Peyer's patch (tissue), 4 donors: ENCODE data around the gene DPEP3. TPM values are rescaled to one million over a fixed set of nuclear protein-coding genes. Genes with fewer than 3 reads are reported as not detected.

Source experiments
- DNase-seq, 3 donors: peaks; one replicate each; pipeline ENCODE4 v3.0.0-alpha.2; 2017 to 2019
- H3K27ac ChIP-seq, 4 donors: fragments of 200-600 bp; sonication (generic); one replicate each; pipeline ENCODE4 v1.5.1; 2016 to 2019
- H3K27me3 ChIP-seq, 2 donors: fragments of 200-600 bp; sonication (generic); one replicate each; pipeline ENCODE4 v1.5.1; 2019
- H3K36me3 ChIP-seq, 3 donors: fragments of 200-600 bp; sonication (generic); one replicate each; pipeline ENCODE4 v1.5.1; 2016 to 2019
- H3K4me1 ChIP-seq, 4 donors: fragments of 200-600 bp; sonication (generic); one replicate each; pipeline ENCODE4 v1.5.1; 2016 to 2019
- H3K4me3 ChIP-seq, 4 donors: fragments of 200-600 bp; sonication (generic); 1 replicate in 3 of 4; 2 replicates in 1 of 4; pipeline ENCODE4 v1.5.1; 2016 to 2019; ENCODE audit warnings: mild to moderate bottlenecking in 1 of 4
- H3K9me3 ChIP-seq, 4 donors: fragments of 200-600 bp; sonication (generic); one replicate each; pipeline ENCODE4 v1.5.1; 2016 to 2019; ENCODE audit warnings: mild to moderate bottlenecking in 1 of 4
- CTCF ChIP-seq, 6 experiments: fragments of 450-650 bp in 4 of 6; fragments of 200-600 bp in 2 of 6; sonication (generic) in 1 of 6; IDR thresholded peaks; one replicate each; pipeline ENCODE4 v1.5.1; 2017 to 2019; ENCODE audit warnings: antibody characterized with exemption in 6 of 6, mild to moderate bottlenecking in 3 of 6, moderate library complexity in 1 of 6
- POLR2A ChIP-seq, 2 donors: fragments of 450-650 bp; IDR thresholded peaks; one replicate each; pipeline ENCODE4 v1.5.1; 2017; ENCODE audit warnings: antibody characterized with exemption in 2 of 2, mild to moderate bottlenecking in 2 of 2, moderate library complexity in 2 of 2
- total RNA-seq, 4 donors: library from RNA; depleted of rRNA; stranded (reverse); fragments of >200 nt; gene quantifications; one replicate each; pipeline ENCODE4 v1.1.0, GENCODE V29; 2016

The DPEP3 gene
- total RNA-seq, 4 donors from 2014 or later, result not detected

- Histone ChIP-seq H3K27me3 (no peaks in the 10 kb centered on the region), H3K4me1 (peaks cover 0 to 28% (median 7%) of the 10 kb centered on the region in 4 donors), H3K9me3 (no peaks in the 10 kb centered on the region), H3K4me3 (peak overlapping the region; percentile 78 to 95 (median 92)), H3K36me3 (no peaks in the 10 kb centered on the region), H3K27ac (peak overlapping the region; percentile 88 to 96 (median 94))
- no peak for TF ChIP-seq POLR2A (IDR thresholded peaks at IDR 0.05)
- no peak for TF ChIP-seq CTCF (IDR thresholded peaks at IDR 0.05)
- no peak for DNase-seq
Observed at GRCh38 chr16:67969254-67970039, 10.9 kb downstream of the DPEP3 start.

- H3K27ac ChIP-seq, result peak within 1 kb of the TSS; percentile 88 to 96 (median 94)
- DNase-seq, result peak; percentile 80 to 89 (median 80)
- H3K4me3 ChIP-seq, result peak within 1 kb of the TSS; percentile 78 to 95 (median 92)
- TF ChIP-seq POLR2A (IDR thresholded peaks at IDR 0.05), result peak; percentile 38 to 41
- no peak for TF ChIP-seq CTCF (IDR thresholded peaks at IDR 0.05)
- no peaks in the 10 kb centered on the region for H3K36me3 ChIP-seq
- H3K4me1 ChIP-seq, result peaks cover 0 to 34% (median 7%) of the 10 kb centered on the region in 4 donors
- H3K9me3 ChIP-seq, result no peaks in the 10 kb centered on the region
- no peaks in the 10 kb centered on the region for H3K27me3 ChIP-seq
Observed at GRCh38 chr16:67968400-67969253, 11.7 kb downstream of the DPEP3 start, which contains the start of gene SLC12A4. SLC12A4 (minus strand) TSS chr16:67968637; CDS start chr16:67968553, 84 bp downstream.

- no peaks in the 10 kb centered on the region for H3K27me3 ChIP-seq
- no peaks in the 10 kb centered on the region for H3K36me3 ChIP-seq
- no peaks in the 10 kb centered on the region for H3K9me3 ChIP-seq
- TF ChIP-seq POLR2A (IDR thresholded peaks at IDR 0.05), result no peak
- TF ChIP-seq CTCF (IDR thresholded peaks at IDR 0.05), result no peak
- H3K4me1 ChIP-seq, result peaks cover 0 to 40% (median 7%) of the 10 kb centered on the region in 4 donors
- peak overlapping the region; percentile 88 to 96 (median 94) for H3K27ac ChIP-seq
- peak overlapping the region; percentile 78 to 95 (median 92) for H3K4me3 ChIP-seq
- no peak for DNase-seq
Observed at GRCh38 chr16:67967958-67968399, 12.3 kb downstream of the DPEP3 start.

GRCh38 chr16:67967183-67967957 lies 12.9 kb downstream of the DPEP3 start:
- Histone ChIP-seq H3K27ac (peak overlapping the region; percentile 88 to 96 (median 94)), H3K27me3 (no peaks in the 10 kb centered on the region)
- DNase-seq, result peak in 1 of 3 donors; percentile 47

More at GRCh38 chr16:67967183-67967957, 12.9 kb downstream of the DPEP3 start:
- Histone ChIP-seq H3K36me3 (peaks cover 0 to 3% (median 0%) of the 10 kb centered on the region in 3 donors), H3K4me1 (peaks cover 0 to 40% (median 7%) of the 10 kb centered on the region in 4 donors), H3K4me3 (peak overlapping the region; percentile 78 to 95 (median 92)), H3K9me3 (no peaks in the 10 kb centered on the region)
- no peak for TF ChIP-seq CTCF (IDR thresholded peaks at IDR 0.05)
- TF ChIP-seq POLR2A (IDR thresholded peaks at IDR 0.05), result no peak
